GM18502 (cell line): ENCODE data around the gene POLH.

Experiments used
- ATAC-seq: cut with Tn5 transposase; IDR thresholded peaks from one replicate; pipeline ENCODE4 v1.9.1; 2021; ENCODE audit warnings: mild to moderate bottlenecking; ENCODE audit not compliant: unreplicated experiment, poor library complexity

Gene POLH

DNA sequence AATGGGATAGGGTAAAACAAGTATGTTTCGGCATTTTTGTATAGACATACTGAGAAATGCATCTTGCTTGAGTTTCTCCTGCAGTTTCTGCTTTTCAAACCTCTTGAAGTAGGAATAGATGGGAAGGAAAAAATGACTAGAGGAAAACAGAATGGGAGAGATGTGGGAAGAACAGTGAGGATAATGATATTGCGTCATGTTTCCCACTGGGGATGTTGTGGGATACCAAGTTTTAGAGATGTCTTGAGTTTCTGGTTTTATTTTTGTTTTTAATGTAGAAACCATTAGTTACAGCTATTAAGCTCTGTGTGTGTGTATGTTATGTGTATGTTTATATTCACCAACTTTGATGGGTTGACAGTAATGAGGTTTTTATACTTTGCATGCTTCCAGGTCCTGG, 24.6 kb downstream of the POLH start:
- no peak for ATAC-seq

- ATAC-seq = no peak
Observed at GRCh38 chr6:43604174-43604573, 28.2 kb downstream of the POLH start.

DNA sequence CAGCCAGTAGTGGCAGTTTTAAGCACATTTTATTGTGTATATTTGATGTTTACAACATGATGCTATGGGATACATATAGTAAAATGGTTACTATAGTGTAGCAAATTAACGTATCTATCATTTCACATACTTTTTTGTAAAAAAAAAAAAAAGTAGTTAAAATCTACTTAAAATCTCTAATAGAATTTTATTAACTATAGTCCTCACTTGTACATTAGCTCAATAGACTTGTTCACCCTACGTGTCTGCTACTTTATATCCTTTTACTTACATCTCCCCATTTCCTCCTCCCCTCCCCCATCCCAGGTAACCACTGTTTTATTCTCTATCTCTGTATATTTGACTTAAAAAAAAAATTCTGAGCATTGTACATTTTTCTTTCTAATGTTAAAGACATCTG, 30.0 kb downstream of the POLH start:
- no peak for ATAC-seq

- no peak for ATAC-seq
Observed at GRCh38 chr6:43608310-43608763, 32.4 kb downstream of the POLH start.

DNA sequence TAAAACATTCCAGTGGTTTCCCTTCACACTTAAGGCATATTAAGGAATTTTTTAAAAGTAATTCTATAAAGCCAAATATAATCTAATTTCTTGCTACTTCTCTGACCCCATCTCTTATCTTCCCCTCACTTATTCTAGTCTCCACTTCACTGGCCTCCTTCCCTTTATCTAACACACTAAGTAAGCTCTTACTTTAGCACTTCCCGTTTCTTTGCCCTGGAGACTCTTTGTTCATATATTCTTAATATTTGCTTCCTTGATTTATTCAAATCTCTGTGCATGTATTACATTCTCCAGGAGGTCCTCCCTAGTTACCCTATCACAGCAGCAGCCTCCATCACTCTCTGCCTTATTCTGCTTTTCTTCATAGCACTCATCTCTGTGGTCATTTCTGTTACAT, 32.8 kb downstream of the POLH start:
- no peak for ATAC-seq

DNA sequence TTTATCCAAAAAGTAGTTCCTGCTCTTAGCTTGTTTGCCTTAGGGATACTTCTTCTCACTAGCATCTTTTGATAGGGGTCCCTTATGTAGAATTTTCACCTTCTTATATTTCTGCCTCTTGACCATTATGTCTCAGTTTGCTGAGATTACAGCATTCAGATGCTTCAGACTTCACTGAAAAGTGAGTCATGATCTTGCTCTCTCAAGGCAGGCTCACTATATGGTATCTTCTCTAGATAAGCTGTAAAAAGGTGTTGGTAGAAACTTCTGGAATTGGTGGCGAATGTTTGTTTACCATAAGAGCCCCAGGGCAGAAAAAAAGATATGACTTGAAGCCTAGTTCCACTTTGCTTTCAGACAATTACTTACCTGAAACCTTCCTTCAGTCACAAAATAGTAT, 33.4 kb downstream of the POLH start:
- no peak for ATAC-seq

GRCh38 chr6:43610431-43610830, 34.4 kb downstream of the POLH start:
- ATAC-seq = no peak

DNA sequence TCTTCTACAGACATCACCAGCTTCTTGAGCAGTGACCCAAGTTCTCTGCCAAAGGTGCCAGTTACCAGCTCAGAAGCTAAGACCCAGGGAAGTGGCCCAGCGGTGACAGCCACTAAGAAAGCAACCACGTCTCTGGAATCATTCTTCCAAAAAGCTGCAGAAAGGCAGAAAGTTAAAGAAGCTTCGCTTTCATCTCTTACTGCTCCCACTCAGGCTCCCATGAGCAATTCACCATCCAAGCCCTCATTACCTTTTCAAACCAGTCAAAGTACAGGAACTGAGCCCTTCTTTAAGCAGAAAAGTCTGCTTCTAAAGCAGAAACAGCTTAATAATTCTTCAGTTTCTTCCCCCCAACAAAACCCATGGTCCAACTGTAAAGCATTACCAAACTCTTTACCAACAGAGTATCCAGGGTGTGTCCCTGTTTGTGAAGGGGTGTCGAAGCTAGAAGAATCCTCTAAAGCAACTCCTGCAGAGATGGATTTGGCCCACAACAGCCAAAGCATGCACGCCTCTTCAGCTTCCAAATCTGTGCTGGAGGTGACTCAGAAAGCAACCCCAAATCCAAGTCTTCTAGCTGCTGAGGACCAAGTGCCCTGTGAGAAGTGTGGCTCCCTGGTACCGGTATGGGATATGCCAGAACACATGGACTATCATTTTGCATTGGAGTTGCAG, 37.9 kb downstream of the POLH start:
- no peak for ATAC-seq

DNA sequence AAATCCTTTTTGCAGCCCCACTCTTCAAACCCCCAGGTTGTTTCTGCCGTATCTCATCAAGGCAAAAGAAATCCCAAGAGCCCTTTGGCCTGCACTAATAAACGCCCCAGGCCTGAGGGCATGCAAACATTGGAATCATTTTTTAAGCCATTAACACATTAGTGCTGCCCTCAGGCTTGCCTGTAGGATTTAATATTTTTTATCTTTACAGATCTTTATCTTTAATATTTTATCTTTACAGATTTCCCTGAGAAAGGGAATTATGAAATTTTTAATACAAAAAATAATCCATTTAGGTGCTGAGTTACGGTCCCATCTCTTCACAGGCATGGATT, 38.4 kb downstream of the POLH start:
- no peak for ATAC-seq

GRCh38 chr6:43616725-43617472, 40.9 kb downstream of the POLH start:
- no peak for ATAC-seq

DNA sequence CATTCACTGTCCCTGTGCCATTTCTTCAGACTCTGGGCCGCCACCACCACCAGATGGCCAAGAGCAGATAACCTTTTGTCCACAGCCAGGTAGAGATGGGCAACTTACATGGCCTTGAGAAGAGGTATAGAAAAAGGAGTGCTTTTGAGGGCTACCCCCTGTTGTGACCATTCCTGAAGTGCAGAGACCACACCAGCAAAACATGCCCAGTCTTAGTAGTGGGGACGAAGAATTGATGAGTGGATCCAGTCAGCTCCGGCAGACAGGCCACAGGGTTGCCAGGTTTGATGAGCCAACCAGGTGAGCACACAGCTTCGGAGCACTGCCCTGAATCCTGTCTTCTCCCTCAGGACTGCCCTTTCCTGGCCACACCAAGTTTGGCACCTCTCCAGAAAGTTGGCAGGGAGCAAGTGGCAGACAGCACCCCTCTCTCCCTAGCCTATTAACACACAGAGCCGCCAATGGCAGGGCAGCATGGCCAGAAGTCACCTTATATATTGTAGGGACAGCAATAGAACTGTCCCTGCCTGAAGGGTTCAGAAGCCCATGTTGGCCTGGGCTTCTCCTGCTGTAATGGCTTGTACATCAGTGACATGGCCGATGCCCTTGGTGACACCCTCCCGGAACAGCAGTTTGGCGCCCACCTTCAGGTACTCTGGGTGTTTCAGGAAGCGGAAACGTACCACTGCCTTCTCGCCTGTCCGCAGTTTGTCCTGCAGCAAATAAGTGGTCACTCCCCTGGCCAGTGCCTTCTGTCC, 45.3 kb downstream of the POLH start:
- no peak for ATAC-seq

DNA sequence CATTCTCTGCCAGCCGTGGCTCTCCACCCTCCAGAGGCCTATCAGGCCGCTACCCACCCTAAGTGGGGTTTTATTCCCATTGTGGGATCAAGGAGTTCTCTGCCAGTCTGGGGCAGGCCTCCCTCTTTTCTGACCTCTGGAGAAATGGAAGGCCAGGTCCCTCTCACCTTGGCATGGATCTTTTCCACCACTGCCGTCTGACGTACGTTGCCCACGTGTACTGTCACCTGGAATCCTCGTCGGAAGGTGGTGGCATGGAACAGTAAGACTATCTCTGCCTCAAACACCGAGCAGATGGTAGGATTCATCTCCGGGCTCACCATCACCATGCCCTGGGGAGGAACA, 45.8 kb downstream of the POLH start:
- ATAC-seq = no peak

DNA sequence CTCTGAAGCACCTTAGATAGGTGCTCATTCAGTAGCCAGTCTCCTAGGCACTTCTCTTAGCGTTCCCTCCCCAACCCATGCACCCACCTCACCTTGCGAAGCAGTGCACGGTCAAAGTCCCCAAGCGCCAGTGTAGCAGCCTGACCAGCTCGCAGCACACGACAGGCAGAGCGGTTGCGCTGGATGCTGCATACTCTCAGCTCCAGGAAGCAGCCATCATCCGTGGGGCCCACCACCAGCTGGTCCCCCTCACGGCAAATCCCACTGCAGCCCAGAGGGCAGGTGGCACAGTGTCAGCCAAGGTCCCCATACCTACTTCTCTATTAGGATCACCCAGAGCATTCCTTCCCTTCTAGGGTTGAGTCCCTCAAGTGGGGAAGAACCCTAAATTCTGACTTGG, 46.6 kb downstream of the POLH start:
- no peak for ATAC-seq

DNA sequence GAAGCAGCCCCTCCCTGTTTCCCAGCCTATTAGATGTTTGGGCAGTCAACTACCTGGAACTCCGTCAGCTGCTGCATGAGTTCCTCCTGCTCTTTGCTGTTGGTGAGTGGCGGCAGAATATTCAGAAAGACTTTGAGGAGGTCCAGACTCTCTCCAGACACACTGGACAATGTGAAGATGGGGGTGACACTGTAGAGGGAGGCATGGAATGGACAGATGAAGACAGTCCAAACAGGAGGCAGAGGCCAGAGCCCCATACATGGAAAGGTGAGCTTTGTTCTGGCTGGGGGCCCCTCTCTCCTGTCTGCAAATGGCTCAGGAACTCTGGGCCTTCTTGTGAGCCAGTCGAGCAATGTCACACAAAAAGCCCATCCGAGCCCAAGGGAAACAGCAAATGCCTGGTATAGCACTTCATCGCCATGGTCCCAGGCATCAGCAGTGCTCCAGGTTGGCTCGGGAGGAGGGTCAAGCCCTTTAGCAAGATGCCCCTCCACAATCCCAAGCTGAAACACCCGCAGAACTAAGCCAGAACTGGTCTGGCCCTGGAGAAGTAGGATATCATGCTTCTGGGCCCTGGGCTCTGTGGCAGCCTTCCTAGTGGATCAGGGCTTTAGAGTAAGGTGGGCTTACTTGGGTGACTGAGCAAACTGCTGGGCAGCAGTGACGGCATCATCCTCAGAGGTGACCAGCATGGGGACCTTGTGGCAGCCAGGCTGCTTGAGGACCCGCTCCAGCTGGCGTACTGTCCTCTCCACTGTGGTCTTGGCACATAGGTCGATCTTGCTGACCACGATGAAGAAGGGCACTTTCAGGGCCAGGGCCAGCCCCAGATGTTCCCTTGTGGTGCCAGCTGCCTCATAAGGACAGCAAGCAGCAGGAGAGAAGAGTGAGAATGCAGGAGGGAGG, 48.1 kb downstream of the POLH start:
- ATAC-seq = no peak

GRCh38 chr6:43624786-43625288, 48.9 kb downstream of the POLH start:
- ATAC-seq = no peak

DNA sequence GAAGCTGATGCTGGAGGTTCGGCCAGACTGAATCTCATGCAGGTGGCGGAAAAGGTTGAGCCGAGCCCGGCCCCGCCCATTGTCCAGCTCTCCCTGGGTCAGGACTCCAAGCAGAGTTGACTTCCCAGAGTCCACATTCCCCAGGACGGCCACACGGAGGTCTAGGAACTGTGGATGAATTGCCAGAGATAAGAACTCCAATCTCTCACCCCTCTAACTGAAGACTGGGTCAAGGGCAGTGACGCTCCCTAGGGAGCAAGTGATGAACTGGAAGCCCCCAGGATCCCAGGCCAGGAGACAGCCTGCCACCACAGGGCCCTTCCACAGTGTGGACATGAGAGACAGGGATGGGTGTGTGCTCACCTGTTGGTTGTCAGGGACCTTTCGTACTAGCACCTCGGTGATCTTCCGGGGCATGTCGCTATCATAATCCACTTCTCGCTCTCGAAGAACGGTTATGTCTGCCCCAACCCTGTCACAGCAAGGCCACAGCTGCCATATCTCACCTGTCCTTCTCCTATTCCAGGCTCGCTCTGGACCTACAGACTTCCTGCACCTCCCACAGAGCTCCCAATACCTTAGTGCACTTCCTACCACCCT, 49.5 kb downstream of the POLH start:
- no peak for ATAC-seq

DNA sequence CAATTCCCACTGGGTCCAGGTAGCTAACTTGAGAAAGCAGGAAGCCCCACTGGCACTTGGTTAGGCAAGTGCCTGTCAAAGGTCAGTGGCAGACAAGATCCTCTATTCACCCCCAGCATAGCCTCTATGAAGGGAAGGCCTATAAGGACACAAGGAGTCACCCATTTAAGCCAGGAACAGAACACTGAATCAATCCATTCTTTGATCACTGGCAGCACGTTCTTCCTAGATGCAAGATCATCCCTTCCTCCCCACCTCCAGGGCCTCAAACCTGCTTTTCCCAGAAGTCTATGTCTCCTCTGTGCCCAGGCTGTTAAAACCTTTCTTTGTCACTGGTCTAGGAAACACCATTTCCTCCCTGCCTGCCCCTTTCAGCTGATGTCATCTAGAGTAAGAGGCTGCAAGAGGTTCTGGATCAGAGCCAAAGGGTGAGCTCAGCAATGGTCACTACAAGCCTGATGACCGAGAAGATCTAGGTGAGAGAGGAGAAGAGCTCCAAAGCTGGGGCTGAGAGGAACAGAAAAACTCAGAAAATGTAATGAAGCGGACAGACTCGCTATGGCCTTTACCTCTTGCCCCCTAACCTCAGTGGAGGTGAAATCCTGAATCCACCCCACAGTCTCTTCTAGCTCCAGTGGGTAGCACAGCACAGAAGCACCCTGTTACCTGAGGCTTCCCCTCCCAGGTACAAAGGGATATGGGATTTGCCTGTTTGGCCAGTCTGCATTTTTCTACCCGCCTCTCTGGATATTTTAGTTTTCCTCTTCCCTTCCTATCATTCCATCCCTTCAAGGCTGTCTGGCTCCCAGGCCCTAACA, 51.2 kb downstream of the POLH start:
- ATAC-seq = no peak

DNA sequence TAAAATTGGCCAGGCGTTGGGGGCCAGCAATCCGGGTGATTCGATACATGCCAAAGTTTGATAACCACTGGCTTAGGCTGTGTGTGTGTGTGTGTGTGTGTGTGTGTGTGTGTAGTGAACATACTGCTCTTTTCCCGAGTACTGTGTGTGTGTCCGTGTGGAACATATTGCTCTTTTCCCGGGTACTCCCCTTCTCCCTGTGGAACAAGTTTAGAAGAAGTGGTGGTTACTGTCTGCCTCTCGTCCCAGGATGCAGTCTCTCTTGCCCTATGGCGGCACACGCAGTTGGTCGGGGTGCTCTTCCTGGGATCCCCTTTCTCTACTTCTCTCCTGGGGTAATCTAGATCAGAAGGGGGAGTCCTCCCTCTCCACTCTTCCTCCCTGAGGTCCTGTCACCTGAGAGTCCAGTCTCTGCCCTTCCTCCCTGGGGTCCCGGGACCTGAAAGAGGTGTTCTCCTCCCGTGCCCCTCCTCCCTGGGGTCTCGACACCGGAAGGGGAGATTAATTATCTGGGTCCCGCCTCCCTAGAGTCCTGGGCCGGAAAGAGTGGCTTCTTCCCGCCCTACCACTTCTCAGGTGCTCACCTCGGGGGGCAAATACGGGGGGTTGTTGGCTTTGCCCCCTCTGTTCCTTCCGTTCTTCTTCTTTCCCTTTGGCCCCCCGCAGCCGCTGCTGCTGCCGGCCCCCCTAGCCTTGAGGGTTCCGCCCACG, 52.6 kb downstream of the POLH start:
- ATAC-seq = peak; percentile 18

GRCh38 chr6:43629104-43629504, 53.1 kb downstream of the POLH start, which contains the start of gene GTPBP2:
TSS of gene GTPBP2 (minus strand) at chr6:43629264. CDS start at chr6:43629162, 102 bp downstream.
- ATAC-seq = peak; percentile 80
